Bone marrow (tissue), 2 donors: ENCODE measurements around the gene TENT4B.
A peak's percentile ranks its signal among the peaks of the same experiment; 100 is the strongest.

Source experiments
- DNase-seq, 2 donors: peaks; one replicate each; lab custom pipeline; 2025; lab: John Stamatoyannopoulos, UW

Gene TENT4B

DNA sequence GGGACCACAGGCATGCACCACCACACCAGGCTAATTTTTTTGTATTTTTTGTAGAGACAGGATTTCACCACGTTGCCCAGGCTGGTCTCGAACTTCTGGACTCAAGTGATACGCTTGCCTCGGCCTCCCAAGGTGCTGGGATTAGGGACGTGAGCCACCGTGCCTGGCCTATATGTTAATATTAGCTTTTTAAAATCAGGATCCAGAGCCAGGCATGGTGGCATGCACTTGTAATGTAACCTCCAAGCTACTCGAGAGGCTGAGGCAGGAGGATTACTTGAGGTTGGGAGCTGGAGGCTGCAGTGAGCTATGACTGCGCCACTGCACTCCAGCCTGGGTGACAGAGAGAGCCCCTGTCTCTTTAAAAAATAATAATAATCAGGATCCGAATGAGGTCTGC is 104.8 kb downstream of the TENT4B start:
- DNase-seq = no peak

DNA sequence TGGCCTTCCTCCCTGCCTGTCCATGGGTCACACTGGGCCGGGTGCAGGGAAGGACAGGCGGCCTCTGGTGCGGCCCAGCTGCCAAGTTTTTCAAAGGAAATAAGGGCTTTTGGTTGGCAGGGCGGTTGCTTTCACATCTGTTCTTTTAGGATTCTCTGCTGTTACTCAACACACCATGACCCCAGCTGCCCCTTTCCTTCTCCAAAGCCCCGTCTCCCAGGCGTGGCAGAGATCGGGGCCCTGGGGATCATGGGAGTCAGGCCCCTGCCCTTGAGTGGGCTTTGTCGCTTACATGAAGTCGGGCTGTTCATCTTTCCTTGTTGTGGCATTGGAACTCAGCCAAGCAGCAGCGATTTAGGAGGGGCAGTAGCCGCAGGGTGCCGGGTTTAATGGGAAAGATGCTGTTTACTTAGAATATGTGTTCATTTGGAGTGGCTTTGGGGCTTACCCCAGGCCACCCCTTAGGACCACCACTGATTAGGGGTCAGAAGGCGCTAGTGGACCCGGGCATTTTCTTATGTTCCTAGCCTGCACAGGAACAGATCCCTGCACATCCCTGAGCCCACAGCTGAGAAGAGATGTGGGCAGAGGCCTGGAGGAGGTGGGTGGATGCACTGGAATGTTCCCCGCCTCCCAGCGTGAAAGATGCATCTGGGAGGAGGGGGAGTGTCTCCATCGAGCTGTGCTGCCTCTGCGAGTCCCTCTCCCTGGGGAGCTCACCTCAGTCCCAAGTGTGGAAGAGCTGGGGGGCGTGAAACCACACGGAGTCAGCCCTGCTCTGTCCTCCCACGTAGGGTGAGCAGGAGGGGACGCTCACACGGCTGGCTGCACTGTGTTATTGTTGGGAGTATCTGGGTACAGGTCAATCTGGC is 106.5 kb downstream of the TENT4B start:
- no peak for DNase-seq

DNA sequence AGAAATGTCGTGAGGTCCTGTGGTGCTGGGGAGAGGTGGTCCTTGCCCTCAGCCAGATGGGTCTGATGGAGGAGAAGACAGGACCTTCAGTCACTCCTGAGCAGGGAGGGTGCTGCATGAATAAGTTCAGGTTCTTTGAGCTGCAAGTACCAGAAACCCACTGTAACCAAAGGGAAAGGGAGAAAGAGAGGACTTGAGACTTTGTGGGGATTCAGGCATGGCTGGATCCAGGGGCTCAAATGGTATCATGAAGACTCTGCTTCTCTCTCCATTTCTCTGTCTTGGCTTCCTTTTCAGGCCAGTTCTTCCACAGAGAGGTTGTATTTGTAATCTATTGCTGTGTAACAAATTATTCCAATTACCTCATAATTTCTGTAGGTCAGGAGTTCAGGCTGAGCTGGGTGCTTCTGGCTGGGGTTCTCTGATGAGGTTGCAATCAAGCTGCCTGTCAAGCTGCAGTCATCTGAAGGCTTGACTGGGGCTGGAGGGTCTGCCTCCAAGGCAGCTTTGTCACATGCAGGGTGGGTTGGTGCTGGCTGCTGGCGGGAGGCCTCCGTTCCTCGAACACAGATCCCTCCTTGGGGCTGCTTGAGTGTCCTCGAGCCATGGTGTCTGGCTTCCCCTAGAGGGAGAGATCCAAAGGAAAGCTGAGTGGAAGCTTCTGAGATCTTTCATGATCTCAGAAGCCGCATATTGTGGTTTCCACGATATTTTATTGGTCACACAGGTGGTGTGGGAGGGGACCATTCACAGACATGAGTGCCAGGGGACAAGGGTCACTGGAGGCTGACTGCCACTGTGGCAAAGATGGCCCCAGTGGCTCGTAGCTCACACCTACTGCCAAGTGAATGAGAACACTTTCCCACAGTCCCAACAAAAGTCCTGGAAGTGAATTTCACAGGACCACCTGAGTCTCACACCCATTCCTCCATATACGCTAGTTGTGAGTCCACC is 107.4 kb downstream of the TENT4B start:
- DNase-seq = no peak

DNA sequence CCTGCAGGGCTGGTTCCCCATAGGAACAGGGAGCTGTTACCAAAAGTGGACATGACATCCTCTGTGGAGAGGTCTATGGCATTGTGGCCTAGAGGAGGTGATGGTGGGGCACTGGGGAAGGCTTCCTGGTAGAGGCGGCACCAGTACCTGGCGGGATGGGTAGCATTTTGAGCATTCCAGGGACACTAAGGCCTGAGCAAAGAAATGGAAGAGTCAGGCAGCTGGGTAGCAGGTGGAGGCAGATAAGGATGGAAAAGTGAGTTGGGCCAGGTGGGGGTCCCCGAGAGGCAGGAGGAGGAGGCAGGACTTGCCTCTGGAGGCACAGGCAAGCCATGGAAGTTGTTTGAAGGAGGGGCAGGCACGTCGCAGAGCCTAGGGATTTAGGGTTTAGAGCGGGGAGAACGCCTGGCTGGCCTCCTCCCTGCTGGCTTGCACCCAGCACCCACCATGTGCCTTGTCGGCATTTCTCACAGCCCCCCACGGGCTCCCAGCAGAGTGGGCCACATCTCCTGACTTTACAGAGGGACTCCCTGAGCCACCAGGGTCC is 108.1 kb downstream of the TENT4B start:
- no peak for DNase-seq

DNA sequence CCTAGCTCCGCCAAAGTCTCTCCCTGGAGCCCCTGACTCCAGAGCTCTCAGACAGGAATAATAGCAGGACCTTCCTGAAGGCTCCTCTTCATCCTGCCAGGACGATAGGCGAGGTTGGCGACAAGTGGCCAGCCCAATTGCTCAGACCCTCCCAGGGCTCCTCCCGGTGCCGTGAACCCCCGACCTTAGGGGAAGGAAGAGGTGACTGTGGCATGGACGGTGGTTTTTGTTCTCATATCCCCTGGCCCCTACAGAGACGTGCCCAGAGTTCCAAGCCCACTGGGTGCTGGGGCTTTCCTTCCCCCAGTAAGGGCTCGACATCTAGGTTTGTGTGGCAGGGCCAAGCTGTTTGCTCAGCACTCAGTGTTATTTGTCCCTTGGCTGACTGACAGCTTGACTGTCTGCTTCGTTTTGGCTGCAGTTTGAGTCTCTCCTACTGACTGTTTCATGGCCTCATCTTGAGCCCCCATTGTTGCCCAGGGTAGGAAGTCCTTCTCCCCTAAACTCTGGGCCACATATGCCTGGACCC is 108.7 kb downstream of the TENT4B start:
- DNase-seq = no peak

DNA sequence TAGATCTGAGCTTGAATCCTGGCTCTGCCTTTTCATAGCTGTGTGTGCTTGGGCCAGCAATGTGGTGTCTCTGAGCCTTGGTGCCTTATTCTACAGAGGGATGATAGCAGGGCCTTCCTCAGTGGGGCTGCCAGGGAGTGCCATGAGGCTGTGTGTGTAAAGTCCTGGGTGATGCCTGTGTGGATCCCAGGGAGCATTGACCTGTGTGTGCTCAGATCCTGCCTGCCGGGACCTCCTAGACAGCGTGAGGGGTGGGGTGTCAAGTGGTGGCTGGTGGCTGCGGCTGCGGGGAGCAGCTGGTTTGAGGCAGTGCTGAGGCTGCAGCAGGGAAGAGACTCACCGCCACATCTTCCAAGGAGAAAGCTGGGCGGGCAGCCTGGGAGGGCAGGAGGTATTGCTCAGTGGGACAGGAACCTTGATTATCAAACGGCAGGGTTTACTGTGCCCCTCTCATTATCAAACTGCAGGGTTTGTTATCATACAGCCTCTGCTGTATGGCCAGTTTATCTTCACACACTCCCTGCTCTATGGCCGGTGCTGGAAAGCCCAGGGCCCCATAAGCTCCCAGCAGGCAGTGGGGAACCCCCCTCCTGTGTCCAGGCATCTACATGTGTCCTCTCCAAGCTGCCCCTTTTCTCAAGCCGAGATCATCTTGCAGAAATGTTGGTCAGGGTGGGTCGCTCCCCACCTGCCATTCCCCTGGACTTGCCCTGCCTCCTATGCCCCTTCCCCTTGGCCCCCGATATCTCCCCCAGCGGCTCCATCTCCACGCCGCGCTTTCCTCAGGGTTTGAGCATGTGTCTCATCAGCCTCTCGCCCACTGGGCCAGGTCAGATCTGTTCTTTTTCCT is 110.2 kb downstream of the TENT4B start:
- no peak for DNase-seq

DNA sequence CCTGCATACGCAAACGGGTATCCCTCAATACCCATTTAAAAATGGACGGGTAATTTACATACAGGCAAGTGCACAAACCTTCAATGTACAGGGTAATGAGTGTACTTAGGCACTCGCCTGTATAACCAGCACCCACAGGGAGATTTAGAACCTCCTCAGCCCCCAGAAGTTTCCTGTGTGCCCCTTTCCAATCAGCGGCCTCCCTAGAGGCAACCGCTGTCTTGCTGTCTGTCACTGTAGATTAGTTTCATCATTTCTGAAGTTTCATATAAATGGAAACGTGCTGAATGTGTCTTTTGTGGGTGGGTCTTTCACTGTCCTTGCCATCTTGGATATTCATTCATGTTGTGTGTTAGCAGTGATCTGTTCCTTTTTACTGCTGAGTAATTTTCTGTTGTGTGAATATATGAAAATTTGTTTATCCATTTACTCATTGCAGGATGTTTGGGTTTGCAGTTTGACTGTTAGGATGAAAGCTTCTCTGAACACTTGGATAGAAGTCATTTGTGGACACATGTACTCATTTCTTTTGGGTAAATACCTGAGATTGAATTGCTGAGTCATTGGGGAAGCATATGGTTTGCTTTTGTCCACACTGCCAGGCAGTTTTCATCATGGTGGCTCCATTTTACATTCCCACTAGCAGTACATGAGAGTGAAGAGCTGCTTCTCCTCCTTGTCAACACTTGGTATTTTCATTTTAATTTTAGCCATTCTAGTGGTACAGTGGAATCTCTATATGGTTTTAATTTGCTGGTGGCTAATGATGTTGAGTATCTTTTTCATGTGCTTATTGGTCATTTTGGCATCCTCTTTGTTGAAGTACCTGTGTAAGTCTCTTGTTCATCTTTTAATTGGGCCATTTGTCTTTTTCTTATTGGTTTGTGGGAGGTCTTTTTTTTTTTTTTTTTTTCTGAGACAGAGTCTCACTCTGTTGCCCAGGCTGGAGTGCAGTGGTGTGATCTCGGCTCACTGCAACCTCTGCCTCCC is 111.1 kb downstream of the TENT4B start:
- no peak for DNase-seq

DNA sequence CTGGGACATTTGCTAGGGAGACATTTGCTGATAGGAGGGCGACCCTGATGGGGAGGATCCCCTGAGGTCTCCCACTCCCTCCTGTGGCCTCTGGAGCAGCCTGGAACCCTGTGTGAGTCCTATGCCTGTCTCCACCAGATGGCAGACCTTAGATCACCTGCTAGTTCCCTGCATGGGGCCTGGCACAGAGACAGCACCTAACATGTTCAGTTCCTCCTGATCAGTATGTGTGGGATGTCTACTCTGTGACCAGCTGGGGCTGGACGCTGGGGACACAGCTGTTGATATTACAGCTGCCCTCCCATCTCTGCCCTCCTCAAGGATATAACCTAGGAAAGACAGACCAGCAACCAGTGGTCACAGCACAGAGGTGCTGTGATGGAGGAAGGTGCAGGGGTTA is 112.2 kb downstream of the TENT4B start:
- no peak for DNase-seq

DNA sequence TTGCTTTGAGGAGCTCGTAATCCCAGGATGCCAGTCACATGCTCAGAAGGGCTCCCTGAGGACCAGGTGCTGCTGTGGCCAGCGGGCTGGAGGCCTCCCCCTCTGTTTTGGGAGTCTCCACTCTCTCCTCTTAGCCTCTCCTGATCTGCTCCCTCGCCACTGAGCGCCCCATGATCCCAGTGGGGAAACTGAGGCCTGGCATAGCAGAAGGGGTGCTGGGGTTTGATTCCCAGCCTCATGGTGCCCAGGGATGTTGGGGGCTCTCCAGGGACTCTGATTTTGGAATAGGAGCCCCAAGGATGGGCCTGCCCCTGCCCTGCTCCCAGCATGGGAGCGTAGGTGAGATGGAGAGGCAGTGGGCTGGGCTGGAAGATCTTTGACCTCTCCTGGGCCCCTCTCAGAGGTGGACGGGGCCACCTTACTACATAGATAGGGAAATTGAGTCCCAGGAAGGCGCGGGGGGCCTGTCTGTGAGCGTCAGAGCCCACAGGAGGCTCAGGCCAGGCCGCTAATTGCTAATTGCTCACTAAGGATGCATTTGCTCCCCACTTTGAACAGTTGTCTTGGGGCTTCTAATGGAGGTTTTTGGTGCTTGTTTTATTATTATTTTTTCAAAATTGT is 112.7 kb downstream of the TENT4B start:
- no peak for DNase-seq

DNA sequence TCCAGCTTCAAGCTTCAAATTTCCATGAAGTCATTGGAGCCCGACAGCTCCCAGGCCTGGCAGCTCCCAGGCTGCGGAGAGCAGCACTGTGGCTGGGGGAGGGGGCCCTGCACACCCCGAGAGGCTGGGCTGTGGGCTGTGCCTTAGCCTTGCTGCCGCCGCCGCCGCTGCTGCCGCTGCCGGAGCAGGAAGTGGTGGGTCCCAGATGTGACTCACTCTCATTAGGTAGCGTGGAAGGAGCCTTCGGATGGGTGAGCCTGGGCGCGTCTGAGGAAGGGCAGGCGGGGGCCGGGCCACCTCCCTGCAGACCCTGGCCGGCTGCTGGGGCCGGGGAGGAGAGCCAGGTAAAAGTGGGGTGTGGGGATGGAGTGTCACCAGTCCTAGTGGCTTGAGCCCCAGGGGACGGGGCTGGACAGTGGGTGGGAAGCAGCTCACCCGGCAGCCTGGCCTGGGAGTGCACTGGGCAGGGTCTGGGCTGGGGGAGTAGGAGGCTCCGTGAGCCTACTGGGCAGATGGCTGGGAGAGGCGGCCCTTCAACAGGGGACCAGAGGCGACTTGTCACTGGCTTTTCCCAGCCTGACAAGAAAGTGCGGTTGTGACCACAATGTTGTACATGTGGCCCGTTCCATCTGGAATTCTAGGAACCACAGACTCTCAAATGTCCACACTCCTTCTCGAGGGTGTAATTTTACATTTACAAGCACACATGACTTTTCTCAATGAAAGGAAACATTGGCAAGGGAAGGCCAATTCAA is 113.4 kb downstream of the TENT4B start, which contains the start of gene ADCY7:
ADCY7 (plus strand) TSS at position 215 of the 755 bp plus-strand sequence. CDS start 21,629 bp downstream, outside the sequence.
- DNase-seq = peak; percentile 31 to 82

DNA sequence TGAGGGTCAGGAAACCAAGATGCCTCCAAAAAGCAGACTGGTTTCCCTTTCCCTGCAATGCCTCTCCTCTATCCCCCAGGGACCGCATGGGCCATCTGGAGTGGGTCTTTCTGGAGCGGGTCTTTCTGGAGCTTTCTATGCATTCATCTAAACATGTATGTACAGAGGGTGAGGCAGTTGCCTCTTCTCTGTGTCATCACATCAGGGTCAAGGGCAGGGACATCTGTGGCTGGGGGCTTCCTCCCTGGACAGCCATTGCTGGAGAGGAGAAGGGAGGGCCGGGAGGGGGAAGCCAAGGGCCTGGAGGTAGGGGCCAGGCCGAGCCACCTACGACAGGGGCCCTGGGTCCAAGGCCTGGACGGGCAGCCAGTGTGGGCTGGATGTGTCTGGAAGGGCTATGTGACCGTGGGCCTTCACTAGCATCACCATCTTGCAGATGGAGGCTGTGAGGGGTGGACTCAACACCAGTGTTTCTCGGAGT is 114.1 kb downstream of the TENT4B start:
- DNase-seq = no peak

DNA sequence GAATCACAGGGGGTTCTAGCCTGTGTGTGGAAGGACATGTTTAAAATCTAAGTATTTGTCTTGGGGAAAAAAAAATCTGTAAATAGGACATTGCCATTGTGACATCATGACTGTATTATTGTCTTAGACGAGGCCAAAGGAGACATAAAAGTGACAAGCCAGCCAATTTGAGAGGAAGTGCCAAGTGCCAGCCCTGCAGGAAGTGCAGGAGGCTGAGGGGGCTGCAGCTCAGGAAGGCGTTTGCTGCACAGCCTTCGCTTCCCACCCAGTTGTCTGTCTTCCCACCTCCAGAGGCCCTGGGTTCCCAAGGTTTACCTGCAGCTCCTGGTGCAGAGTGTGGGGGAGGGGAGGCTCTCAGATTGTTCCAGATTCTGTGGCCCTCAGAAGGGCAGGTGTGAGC is 114.5 kb downstream of the TENT4B start:
- DNase-seq = peak in 1 of 2 donors; percentile 61

DNA sequence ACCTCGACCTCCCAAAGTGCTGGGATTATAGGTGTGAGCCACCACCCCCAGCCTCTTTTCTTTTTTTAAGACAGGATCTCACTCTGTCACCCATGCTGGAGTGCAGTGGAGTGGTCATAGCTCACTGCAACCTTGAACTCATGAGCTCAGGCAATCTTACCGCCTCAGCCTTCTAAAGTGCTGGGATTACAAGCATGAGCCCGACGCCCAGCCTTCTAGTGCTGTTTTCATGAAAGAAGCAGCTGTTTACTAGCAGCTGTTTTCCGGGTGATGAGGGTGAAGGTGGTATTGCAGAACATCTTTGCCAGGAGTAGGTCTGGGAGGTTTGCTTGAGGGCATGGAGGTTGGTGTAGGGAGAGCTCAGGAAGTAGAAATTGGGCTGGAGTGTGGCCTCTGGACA is 115.2 kb downstream of the TENT4B start:
- no peak for DNase-seq

DNA sequence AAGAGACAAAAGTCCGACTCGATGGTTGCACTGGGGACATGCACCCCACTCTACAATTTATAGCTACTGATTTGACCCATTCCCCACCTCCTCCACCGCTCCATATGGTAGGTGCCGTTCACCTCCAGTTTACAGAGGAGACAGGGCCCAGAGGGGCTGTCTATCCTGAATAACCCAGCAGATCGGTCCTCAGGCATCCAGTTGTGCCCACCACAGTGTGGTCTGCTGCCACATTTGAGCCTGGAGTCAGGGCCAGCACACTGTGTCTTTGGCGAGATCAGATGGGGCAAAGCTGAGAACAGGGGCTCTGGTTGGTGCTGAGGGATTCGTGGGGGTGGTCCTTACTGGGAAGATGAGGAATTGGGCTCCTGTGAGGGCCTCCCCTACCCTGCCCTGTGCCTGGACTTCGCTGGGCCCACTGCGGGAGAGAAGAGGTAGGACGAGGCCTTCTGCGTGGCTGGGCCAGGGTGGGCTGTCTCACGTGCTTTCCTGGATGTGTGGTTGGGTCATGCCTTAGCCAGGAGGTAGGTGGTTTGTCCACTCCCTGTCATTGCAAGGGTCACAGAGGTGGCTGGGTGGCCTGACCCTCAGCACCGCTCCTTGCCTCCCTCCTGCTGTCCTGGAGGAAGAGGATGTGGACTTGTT is 116.1 kb downstream of the TENT4B start:
- no peak for DNase-seq

DNA sequence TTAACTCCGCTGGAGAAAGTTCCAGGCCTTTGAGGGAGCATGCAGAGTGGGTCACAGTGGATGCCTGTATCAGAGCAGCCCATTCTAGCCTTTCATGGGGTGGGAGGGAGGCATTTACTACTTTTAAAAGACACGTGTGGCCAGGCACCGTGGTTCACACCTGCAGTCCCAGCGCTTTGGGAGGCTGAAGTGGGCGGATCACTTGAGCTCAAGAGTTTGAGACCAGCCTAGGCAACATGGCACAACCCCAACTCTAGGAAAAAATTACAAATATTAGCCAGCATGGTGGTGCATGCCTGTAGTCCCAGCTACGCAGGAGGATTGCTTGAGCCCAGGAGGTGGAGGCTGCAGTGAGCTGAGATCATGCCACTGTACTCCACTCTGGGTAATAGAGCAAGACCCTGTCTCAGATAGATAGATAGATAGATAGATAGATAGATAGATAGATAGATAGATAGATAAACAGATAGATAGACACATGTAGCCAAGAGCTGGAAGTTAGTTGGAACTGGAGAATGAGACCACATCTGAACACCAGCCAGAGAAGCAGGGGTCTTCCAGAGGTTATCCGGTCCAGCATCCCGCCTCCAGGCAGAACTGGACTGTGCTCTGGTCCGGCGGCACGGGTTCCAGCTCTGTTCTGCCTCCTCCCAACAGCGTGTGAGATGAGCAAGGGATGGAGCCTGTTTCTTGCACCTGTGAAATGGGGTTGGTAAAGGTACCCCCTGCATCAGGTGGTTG is 116.8 kb downstream of the TENT4B start:
- no peak for DNase-seq

DNA sequence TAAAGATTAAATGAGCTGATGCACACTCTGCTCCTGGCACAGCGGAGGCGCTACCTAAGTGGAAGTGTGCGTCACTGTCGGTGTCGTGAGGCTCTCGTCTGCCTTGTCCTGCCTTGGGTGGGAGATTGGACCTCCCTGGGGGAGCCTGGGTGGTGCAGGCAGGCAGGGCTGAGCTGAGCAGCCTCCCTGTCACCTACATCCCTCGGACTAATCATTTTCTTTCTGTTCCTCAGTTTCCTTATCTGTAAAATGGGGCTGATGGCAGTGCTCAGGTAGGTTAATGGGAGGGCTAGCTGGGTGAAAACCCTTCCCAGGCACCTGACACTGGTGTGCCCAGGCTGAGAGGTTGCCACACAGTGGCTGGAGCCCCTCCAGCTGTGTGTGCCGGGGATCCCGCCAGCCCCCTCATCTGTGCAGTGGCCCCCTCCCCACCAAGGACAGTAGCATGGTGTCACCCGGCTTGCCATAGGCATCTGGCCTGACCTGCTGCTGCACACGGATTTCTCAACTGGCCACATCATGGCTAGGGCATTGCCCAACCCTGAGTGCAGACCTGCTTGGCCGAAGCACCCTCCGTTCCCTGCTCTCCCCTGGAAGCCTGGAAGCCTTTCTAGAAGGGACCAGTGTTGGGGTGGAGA is 117.5 kb downstream of the TENT4B start:
- no peak for DNase-seq
